ENCODE data around the gene TNS4.

TNS4 gene

DNA sequence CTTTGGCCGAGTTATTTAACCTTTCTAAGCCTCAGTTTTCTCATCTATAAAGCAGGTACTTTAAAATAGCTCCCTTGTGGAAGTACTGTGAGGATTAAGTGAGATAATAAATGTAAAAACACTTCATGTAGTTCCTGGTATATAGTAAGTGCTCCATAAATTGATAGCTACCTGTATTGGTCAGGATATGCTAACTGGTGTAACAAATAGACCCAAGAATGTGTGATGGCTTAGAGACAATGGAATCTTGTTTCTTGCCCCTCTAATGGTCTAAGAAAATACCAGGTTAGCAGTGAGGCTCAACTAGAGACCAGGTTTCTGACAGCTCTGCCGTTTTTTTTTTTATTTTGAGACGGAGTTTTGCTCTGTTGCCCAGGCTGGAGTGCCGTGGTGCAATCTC is 34.0 kb upstream of the TNS4 start:
- DNase-seq (ENCODE audit: low read depth), result no peak

DNA sequence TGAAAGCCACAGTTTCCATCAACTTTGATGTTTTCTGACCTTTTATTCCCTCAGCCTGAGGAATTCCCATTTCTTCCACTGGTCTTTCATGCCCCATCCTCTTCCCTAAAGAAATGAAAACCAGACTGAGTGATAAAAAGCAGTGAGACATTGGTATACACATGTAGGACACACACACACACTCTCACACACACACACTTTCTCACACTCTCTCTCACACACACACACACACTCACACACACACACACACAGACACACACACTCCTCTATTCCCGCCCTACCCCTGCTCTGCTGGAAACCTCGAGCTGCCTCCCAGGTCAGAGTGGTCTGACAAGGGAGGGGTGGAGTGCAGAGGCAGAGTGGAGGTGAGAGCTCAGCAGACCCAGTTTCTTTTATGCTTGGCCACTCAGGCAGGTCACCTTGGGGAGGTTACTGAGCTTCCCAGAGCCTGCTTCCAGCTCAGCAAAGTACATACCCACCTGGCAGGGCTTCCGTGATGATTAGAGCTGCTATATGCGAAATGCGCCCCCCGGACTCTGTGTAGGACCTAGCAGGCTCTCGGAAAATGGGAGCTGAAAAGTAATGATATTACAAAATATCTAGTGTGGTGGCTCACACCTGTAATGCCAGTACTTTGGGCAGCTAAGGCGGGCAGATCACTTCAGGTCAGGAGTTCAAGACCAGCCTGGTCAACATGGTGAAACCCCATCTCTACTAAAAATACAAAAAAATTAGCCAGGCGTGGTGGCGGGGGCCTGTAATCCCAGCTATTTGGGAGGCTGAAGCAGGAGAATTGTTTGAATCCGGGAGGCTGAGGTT is 33.2 kb upstream of the TNS4 start:
- no peak for DNase-seq (ENCODE audit: low read depth)

DNA sequence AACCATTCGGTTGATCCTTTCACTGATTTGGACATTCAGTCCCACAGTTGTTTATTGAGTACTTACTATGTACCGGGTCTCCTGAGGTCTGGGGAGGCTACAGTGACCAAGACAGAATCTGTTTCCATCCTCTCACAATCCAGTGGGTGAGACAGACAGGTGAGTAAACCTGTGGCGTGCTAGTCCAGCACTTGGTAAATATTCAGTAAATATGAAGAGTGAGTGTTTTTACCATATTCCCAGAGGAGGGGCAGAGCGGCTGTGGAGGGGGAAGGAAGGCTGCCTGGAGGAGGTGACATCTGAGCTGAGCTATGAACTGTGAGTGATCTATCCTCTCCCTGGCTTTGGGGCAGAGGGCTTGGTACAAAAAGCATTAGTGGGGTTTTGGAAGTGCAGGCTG is 32.5 kb upstream of the TNS4 start:
- DNase-seq (ENCODE audit: low read depth), result no peak

DNA sequence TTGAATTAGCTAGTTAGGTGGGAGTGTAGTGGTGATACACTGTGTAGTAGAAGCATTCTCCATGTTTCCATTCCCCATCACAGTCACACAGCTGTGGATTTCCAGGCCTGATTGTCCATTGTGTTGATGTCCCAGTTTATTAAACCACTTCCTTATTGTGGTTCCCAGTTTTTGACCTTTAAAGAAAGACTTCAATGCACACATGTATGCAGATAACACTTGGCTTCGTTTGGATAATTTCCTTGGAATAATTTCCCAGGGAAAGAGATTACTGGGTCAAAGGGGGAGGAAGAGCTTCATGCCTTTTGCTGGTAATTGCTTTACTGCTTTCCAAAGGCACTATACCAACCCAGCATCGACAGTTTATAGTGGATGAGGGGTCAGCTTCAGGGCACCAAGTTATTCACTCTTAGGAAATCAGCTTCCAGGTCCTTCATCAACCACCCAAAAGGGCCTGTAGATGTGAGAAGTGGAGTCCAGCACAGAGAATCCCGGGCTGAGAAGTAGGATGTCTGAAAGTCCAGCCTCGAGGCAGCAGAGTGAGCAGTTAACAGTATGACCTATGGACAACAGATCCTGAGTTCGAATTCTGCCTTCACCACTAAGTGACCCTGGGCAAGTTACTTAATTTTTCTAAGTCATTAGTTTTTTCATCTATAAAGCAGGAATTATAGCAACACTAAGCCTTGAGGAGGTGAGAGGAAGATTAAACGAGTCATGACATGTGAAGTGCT is 31.3 kb upstream of the TNS4 start:
- no peak for DNase-seq (ENCODE audit: low read depth)

GRCh38 chr17:40531051-40531991 is 29.9 kb upstream of the TNS4 start:
- DNase-seq (ENCODE audit: low read depth), result no peak

DNA sequence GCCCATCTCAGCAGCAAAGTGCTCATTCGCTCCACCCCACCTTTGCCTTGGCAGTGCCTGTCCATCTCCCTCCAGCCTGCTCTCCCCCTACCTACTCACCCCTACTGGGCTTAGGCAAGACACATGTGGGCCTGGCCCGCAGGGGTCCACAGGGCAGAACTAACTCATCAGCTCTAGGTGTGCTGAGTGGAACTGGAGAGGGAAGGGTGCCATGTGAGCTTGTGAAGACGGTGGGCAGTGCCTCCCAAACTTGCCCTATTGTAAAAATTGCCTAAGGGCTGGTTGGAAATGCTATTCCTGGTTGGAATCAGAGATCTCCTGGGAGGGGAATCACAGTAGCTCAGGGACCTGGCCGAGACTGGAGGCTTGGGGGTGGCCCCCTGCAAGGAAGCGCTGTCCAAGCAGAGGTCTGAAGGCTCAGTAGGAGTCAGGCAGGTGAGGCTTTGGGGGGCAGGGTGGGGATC is 29.1 kb upstream of the TNS4 start:
- DNase-seq (ENCODE audit: low read depth), result no peak

GRCh38 chr17:40529991-40530390 is 28.6 kb upstream of the TNS4 start:
- DNase-seq (ENCODE audit: low read depth), result no peak

DNA sequence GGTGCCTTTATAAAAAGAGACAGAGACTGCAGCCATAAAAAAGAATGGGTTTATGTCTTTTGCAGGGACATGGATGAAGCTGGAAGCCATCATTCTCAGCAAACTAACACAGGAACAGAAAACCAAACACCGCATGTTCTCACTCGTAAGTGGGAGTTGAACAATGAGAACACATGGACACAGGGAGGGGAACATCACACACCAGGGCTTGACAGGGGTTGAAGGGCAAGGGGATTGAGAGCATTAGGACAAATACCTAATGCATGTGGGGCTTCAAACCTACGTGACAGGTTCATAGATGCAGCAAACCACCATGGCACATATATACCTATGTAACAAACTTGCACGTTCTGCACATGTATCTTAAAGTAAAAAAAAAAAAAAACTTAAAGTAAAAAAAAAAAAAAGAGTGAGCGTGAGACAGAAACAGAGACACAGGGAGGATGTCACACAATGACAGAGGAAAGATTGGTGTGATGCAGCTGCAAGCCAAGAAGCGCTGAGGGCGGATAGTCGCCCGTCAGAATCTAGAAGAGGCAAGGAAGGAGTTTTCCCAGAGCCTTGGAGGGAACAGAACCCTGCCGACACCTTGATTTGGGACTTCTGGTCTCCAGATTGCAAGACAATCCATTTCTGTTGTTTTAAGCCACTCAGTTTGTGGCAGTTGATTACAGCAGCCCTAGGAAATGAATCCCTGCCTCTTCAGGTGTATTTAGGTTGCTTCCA is 27.4 kb upstream of the TNS4 start:
- no peak for DNase-seq (ENCODE audit: low read depth)

GRCh38 chr17:40526668-40527067 is 25.2 kb upstream of the TNS4 start:
- no peak for DNase-seq (ENCODE audit: low read depth)

- DNase-seq (ENCODE audit: low read depth), result no peak
Observed at GRCh38 chr17:40525294-40525693, 23.9 kb upstream of the TNS4 start.

DNA sequence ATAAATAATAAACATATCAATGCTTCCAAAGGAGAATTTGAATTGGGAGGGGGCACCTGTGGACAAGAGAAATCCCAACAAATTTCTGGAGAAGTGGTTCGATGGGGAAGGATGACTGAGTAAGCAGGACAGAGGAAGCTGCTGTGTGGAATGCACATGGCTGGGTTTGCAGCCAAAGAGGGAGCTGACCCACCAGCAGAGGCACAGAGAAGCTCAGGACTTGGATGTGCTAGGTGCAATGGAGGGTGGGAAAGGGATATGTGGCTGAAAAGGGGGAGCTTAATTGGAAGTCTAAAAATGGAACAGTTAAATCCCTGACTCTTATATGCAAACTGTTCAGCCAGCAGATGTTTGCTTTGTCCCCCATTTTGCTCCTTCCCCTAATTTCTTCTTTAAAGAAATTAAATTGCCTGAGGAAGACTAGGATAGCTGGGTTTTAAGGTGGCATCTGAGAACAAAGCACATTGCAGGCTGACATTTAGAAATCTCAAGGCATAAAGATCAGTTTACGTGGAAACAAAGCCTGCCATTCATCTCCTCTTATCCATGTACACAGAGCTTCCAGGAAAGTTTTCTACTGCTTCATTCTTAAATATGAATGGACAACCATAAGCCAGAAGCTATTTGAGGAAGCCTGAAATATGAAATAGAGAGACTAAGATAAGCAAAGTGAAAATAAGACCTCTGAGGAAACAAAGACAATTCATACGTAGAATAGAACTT is 23.0 kb upstream of the TNS4 start:
- no peak for DNase-seq (ENCODE audit: low read depth)

- no peak for DNase-seq (ENCODE audit: low read depth)
Observed at GRCh38 chr17:40522961-40523310, 21.5 kb upstream of the TNS4 start.

- DNase-seq (ENCODE audit: low read depth), result no peak
Observed at GRCh38 chr17:40522250-40522960, 21.0 kb upstream of the TNS4 start.

GRCh38 chr17:40520991-40521453 is 19.6 kb upstream of the TNS4 start:
- no peak for DNase-seq (ENCODE audit: low read depth)

DNA sequence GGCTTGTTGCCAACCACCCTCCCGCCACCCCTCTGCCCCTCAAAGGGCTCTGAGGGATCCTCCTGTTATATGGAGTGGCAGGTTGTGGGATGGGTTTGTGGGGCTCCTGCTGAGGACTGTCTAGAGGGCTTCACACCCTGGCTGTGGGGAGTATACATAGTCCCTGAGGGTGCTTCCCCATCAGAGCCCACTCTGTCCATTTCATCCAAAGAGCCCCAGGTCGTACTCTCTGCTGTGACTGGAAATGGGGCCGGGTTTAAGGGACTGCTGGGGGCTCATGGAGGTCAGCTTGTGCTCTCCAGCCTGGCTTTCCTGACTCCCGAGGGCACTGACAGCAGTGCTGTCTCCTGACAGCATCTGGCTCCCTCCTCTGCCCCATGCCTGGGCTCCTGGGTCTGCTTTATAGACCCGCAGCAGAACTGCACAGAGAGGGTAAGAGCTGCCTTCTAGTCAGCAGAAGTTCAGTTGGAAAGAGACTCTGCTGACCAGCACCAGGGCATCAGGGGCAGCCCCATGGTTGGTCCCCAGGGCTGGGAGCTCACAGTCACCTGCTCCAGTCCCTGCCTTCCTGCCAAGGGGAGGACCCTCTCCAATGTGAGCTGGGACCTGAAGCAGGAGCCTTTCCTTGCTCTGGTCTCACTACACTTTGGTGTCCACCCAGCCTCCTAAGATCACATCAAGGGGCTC is 17.8 kb upstream of the TNS4 start:
- DNase-seq (ENCODE audit: low read depth), result no peak

DNA sequence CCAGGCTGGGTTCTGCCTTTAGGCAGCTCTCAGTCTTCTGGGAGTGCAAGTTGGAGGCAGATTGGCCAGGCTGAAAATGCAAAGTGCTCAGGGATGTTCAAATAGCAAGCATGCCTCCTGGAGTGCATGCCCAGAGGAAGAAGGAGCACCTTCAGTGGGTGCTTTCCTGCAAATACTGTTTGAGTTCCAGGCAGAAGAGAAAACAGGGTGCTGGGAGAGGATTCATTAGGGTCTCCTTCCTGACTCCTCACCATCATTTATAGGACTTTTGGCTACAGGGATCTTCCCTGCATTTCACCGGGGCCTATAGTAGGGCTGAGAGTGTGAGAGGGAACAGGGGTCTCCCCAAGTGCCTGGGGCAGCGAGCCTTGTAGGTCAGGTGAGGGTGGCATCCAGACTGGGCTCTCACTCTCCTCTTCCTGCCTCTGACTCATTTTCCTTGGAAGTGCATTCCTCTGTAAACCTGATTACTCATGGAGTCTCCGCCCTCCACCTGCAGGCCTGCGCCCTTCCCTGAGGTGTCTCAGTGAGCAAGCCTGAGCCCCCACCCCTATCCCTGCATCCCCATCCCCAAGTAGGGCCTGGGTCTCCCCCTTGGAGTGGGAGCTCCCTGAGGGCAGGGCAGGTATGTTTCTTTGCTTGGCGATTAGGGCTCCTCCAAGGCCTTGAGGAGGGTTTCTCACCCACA is 17.1 kb upstream of the TNS4 start:
- no peak for DNase-seq (ENCODE audit: low read depth)

DNA sequence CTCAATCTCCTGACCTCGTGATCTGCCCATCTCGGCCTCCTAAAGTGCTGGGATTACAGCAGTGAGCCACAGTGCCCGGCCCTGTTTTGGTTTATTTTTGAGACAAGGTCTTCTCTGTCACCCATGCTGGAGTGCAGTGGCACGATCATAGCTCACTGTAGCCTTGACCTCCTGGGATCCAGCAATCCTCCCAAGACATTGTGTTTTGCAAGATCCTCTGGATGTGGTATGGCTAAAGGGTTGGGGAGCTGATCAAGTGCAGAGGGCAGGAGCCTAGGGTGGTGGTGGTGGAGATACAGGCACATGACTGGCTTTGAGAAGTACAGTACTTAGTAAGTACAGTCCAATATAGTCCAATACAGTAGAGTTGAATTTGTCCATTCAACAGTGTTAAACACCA is 16.6 kb upstream of the TNS4 start:
- DNase-seq (ENCODE audit: low read depth), result no peak

DNA sequence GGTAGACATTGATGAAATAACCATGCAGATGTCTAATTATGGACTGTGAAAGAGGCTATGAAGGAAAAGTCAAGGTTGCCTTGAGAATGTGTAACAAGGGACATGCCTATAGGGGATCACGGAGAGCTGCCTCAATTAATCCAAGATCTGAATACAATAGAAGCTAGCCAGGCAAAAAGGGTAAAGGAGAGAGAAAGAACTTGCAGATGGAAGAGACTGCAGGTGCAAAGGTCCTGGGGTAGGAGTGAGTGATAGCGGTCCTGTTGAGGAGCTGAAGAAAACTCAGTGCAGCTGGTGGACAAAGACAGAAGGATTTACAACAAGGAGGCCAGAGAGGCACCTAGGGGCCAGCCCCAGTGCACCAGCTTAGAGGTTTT is 15.9 kb upstream of the TNS4 start:
- DNase-seq (ENCODE audit: low read depth), result no peak

- DNase-seq (ENCODE audit: low read depth), result no peak
Observed at GRCh38 chr17:40516581-40517285, 15.3 kb upstream of the TNS4 start.

Data from stromal cell of bone marrow (primary cell).